Uterus (tissue), 2 donors: ENCODE results near the gene RASAL1.

ENCODE experiments used
- CTCF ChIP-seq, 4 experiments: fragments of 200-600 bp in 2 of 4; fragments of 450-650 bp in 2 of 4; sonication (generic) in 2 of 4; IDR thresholded peaks; one replicate each; pipeline ENCODE4 v1.5.1; 2016 to 2019; ENCODE audit warnings: antibody characterized with exemption in 4 of 4, mild to moderate bottlenecking in 2 of 4, moderate library complexity in 1 of 4
- POLR2A ChIP-seq, 2 donors: fragments of 450-650 bp; IDR thresholded peaks; one replicate each; pipeline ENCODE4 v1.6.1; 2016; ENCODE audit warnings: antibody characterized with exemption in 2 of 2, mild to moderate bottlenecking in 1 of 2, moderate library complexity in 1 of 2

- no peak for TF ChIP-seq CTCF (IDR thresholded peaks at IDR 0.05)
- no peak for TF ChIP-seq POLR2A (IDR thresholded peaks at IDR 0.05)
These were observed 30.2 kb upstream of the RASAL1 start for GRCh38 chr12:113165521-113166450.
